ENCODE measurements around the gene WHRN. TPM values are rescaled to one million over a fixed set of nuclear protein-coding genes. Genes with fewer than 3 reads are reported as not detected.
A peak's percentile ranks its signal among the peaks of the same experiment; 100 is the strongest.

The WHRN gene
- total RNA-seq, 2 experiments from 2014 or later, result 0.64 to 1.2 TPM

- Mint-ChIP-seq H3K27me3 (no peaks in the 10 kb centered on the region), H3K4me3 (peak overlapping the region; percentile 19), H3K27ac (peak overlapping the region; percentile 84), H3K4me1 (peaks cover 83% of the 10 kb centered on the region), H3K36me3 (ENCODE audit: low read depth) (peaks cover 95% of the 10 kb centered on the region), H3K9me3 (no peaks in the 10 kb centered on the region)
- DNase-seq, result no peak
- ChIA-PET POLR2A (interaction anchor here (0.6 to 1.3 kb wide), 2 partner anchors 24 to 138 kb away, joined by 3 to 5 read pairs; partner anchors contain the start of gene AKNA), CTCF (interaction anchor here (1.1 to 3.8 kb wide), 5 partner anchors 9 to 23 kb away, joined by 3 to 18 read pairs (median 3); partner anchors contain the start of gene AKNA)
Observed at GRCh38 chr9:114364134-114365041, 140.9 kb downstream of the WHRN start.

GRCh38 chr9:114363424-114363823, 141.8 kb downstream of the WHRN start:
- H3K27ac Mint-ChIP-seq, result peak overlapping the region; percentile 84
- no peaks in the 10 kb centered on the region for H3K9me3 Mint-ChIP-seq
- CTCF ChIA-PET, result interaction anchor here (1.1 to 3.8 kb wide), 5 partner anchors 10 to 24 kb away, joined by 3 to 18 read pairs (median 5); partner anchors contain the start of gene AKNA
- H3K4me1 Mint-ChIP-seq, result peaks cover 78% of the 10 kb centered on the region
- H3K4me3 Mint-ChIP-seq, result peak overlapping the region; percentile 9
- no peaks in the 10 kb centered on the region for H3K27me3 Mint-ChIP-seq
- peak; percentile 35 for DNase-seq
- POLR2A ChIA-PET, result interaction anchor here (0.6 to 1.6 kb wide), 2 partner anchors 24 to 139 kb away, joined by 3 to 6 read pairs; partner anchors contain the start of gene AKNA
- H3K36me3 Mint-ChIP-seq (ENCODE audit: low read depth), result peaks cover 93% of the 10 kb centered on the region

DNA sequence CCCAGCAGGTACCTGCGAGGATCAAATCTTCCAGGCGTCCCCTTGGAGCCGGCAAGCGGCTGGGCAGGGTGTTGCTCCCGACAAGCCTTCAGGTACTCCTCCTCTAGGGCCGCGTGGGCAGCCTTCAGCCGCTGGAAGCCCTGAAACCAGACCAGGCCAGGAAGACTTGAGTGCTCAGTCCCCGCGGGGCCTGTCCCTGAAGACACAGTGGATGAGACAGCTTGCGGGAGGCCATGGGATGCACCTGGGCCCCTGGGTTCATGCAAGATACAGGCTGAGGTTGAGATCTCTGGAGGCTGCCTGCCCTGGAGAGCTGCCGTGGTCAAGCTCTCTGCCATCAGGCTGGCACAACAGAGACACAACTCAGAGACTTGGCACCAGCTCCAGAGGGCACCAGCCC, 142.9 kb downstream of the WHRN start:
- Mint-ChIP-seq H3K4me1 (peaks cover 73% of the 10 kb centered on the region), H3K36me3 (ENCODE audit: low read depth) (peaks cover 89% of the 10 kb centered on the region), H3K27me3 (no peaks in the 10 kb centered on the region), H3K27ac (peak overlapping the region; percentile 84), H3K9me3 (no peaks in the 10 kb centered on the region), H3K4me3 (no peak overlapping the region)
- POLR2A ChIA-PET, result interaction anchor here (1.6 kb wide), 1 partner anchor 25 kb away, joined by 6 read pairs; the partner anchor contains the start of gene AKNA
- CTCF ChIA-PET, result interaction anchor here (1.2 to 3.8 kb wide), 3 partner anchors 9 to 25 kb away, joined by 5 to 18 read pairs (median 6); partner anchors contain the start of gene AKNA
- no peak for DNase-seq

- no peak for DNase-seq
- Mint-ChIP-seq H3K27ac (peak overlapping the region; percentile 76), H3K4me1 (peaks cover 69% of the 10 kb centered on the region), H3K27me3 (no peaks in the 10 kb centered on the region), H3K9me3 (no peaks in the 10 kb centered on the region), H3K36me3 (ENCODE audit: low read depth) (peaks cover 89% of the 10 kb centered on the region), H3K4me3 (no peak overlapping the region)
- POLR2A ChIA-PET, result no interaction called here
- CTCF ChIA-PET, result interaction anchor here (2.1 kb wide), 1 partner anchor 24 kb away, joined by 7 read pairs; no protein-coding TSS in a partner anchor
Observed at GRCh38 chr9:114361542-114361941, 143.7 kb downstream of the WHRN start.

DNA sequence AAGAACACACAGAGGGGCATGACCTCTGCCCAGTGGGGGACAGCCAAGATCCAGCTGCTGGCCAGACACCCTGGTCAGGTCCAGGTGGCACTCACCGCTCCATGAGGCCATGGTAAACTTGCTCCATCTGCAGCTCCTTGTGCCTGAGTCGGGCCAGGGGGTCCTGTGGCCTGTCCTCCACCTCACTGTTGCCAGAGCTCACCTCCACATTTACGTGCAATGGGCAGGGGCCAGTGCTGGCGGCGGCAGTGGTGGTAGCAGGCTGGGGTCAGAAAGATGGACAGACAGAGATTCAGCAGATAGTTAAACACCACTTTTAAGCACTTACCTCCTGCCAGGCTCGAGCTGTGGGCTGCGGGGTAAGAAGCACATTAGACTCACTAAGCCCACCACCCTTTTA, 145.5 kb downstream of the WHRN start:
- POLR2A ChIA-PET, result no interaction called here
- Mint-ChIP-seq H3K27me3 (no peaks in the 10 kb centered on the region), H3K4me1 (peaks cover 56% of the 10 kb centered on the region), H3K9me3 (no peaks in the 10 kb centered on the region), H3K36me3 (ENCODE audit: low read depth) (peaks cover 87% of the 10 kb centered on the region), H3K4me3 (no peak overlapping the region), H3K27ac (peak overlapping the region; percentile 76)
- CTCF ChIA-PET, result interaction anchor here (2.1 kb wide), 1 partner anchor 26 kb away, joined by 7 read pairs; no protein-coding TSS in a partner anchor
- no peak for DNase-seq

GRCh38 chr9:114357911-114358328, 147.4 kb downstream of the WHRN start:
- Mint-ChIP-seq H3K36me3 (ENCODE audit: low read depth) (peaks cover 79% of the 10 kb centered on the region), H3K4me1 (peaks cover 38% of the 10 kb centered on the region), H3K9me3 (no peaks in the 10 kb centered on the region), H3K4me3 (no peak overlapping the region), H3K27ac (no peak overlapping the region), H3K27me3 (no peaks in the 10 kb centered on the region)
- CTCF ChIA-PET, result interaction anchor here (0.9 to 1.7 kb wide), 2 partner anchors 11 to 25 kb away, joined by 3 to 5 read pairs; no protein-coding TSS in a partner anchor
- POLR2A ChIA-PET, result no interaction called here
- DNase-seq, result no peak

DNA sequence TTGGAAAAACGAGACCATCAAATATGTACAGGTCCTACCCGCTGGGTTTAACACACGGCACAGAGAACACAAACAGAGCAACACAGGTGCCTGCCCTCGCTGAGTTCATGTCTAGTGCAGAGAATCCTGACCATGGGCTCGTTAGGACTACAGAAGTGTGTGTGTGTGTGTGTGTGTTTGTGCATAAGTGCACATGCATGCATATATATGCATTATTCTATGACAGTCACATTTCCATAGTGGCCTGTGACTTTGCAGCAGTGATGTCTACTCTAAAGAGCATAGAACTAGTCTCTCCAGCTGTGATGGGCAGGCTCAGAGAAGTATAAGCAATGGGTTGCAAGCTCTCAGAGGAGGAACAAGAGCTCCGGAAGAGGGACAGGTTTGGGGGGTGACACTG, 147.9 kb downstream of the WHRN start:
- ChIA-PET POLR2A (no interaction called here), CTCF (interaction anchor here (0.9 to 1.7 kb wide), 2 partner anchors 12 to 25 kb away, joined by 3 to 5 read pairs; no protein-coding TSS in a partner anchor)
- Mint-ChIP-seq H3K4me1 (peaks cover 40% of the 10 kb centered on the region), H3K4me3 (no peak overlapping the region), H3K9me3 (no peaks in the 10 kb centered on the region), H3K27me3 (no peaks in the 10 kb centered on the region), H3K27ac (no peak overlapping the region), H3K36me3 (ENCODE audit: low read depth) (peaks cover 79% of the 10 kb centered on the region)
- no peak for DNase-seq

DNA sequence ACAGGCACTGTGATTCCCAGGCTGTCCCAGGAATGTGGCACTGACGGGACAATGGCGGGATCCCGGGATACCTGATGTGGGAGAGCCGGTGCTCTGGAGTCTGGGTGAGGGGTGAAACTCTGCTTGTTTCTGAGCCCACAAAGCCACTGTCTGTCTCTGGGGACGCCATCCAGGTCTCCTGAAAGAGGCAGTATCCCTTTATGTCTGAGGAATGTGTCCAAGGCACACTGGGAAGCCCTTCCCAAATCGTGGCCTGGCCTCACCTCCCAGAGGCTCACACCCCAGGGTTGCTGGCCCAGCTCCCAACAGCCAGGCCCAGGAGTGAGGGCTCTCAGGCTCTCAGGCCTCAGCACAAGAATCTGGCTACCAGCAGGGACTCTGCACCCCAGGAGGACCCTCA, 148.5 kb downstream of the WHRN start:
- ChIA-PET CTCF (interaction anchor here (0.8 to 2.0 kb wide), 6 partner anchors 8 to 73 kb away, joined by 3 to 7 read pairs (median 3); no protein-coding TSS in a partner anchor), POLR2A (no interaction called here)
- Mint-ChIP-seq H3K27me3 (no peaks in the 10 kb centered on the region), H3K9me3 (no peaks in the 10 kb centered on the region), H3K27ac (peak overlapping the region; percentile 46), H3K4me1 (peaks cover 45% of the 10 kb centered on the region), H3K36me3 (ENCODE audit: low read depth) (peaks cover 79% of the 10 kb centered on the region), H3K4me3 (no peak overlapping the region)
- DNase-seq, result no peak

DNA sequence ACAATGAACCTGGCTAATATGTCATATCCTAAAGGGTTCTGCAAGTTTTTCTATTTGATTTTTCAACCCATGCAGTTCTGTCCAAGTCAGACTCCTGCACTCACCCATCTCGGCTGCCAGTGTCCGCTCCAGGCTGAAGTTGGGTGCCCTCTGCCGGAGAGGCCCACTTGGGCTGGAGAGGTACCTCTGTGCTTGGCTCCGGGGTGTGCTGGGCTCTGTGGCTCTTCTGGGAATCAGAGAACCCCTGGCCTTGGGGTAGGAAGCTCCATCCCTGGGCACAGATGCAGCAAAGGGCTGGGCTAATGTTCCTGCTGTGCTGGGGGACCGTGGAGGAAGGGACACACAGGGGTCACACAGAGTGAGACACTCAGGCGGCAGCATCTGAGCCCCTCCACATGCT, 149.5 kb downstream of the WHRN start:
- DNase-seq, result no peak
- Mint-ChIP-seq H3K27me3 (no peaks in the 10 kb centered on the region), H3K9me3 (no peaks in the 10 kb centered on the region), H3K27ac (peak overlapping the region; percentile 9), H3K4me3 (no peak overlapping the region), H3K36me3 (ENCODE audit: low read depth) (peaks cover 75% of the 10 kb centered on the region), H3K4me1 (peaks cover 44% of the 10 kb centered on the region)
- CTCF ChIA-PET, result interaction anchor here (0.8 to 2.0 kb wide), 6 partner anchors 9 to 74 kb away, joined by 3 to 7 read pairs (median 3); no protein-coding TSS in a partner anchor
- POLR2A ChIA-PET, result interaction anchor here (1.1 kb wide), 1 partner anchor 14 kb away, joined by 4 read pairs; no protein-coding TSS in a partner anchor

Other genes starting within 250 kb of the WHRN start
- not detected for gene ORM1, start 182.4 kb downstream of the WHRN start, total RNA-seq
- not detected for gene ORM2, start 175.6 kb downstream of the WHRN start, total RNA-seq
- gene AKNA, start 117.5 kb downstream of the WHRN start, total RNA-seq, result 100 to 1,000 TPM; 300 to 364 TPM
- gene ATP6V1G1, start 82.3 kb upstream of the WHRN start, total RNA-seq, result 10 to 100 TPM; 89.0 to 94.8 TPM
- 10 to 100 TPM; 26.4 to 31.5 TPM for gene TMEM268, start 105.8 kb upstream of the WHRN start, total RNA-seq
- gene TEX53, start 152.3 kb upstream of the WHRN start, total RNA-seq, result not detected
- under 1 TPM; 0.83 to 0.97 TPM for gene TEX48, start 176.7 kb upstream of the WHRN start, total RNA-seq

Measured in activated CD4-positive, alpha-beta T cell treated with anti-CD3 and anti-CD28 coated beads, Interleukin-2, amount 10 ng/mL, durations not matched to agents 7 days and 5 days (primary cell).